RWPE1 (cell line): ENCODE data around the gene CXCL16.

Experiments used
- CTCF ChIA-PET: fragments of 350-600 bp; sonication (Branson Sonifier 250); formaldehyde crosslinking; extraction: SDS; loops from one replicate; lab custom pipeline; 2021; lab: Yijun Ruan, JAX
- POLR2A ChIA-PET: fragments of 400-600 bp; formaldehyde crosslinking; extraction: SDS; loops from one replicate; lab custom pipeline; 2020; ENCODE audit warnings: antibody characterized with exemption; ENCODE audit not compliant: low non-redundant PET; lab: Yijun Ruan, JAX
- DNase-seq: peaks from one replicate; pipeline ENCODE4 v3.0.0; 2012; ENCODE audit warnings: low spot score
- H3K27ac ChIP-seq: fragments of 450-650 bp; 2 replicates; pipeline ENCODE4 v1.5.1; 2017
- CTCF ChIP-seq: fragments of 450-650 bp; conservative IDR thresholded peaks from 2 replicates; pipeline ENCODE4 v1.5.1; 2017; ENCODE audit warnings: low read depth, mild to moderate bottlenecking

CXCL16 gene

GRCh38 chr17:4712526-4712925 is 27.2 kb downstream of the CXCL16 start:
- POLR2A ChIA-PET: no interaction called here
- peak overlapping the region; percentile 93; the same call in 1 of the 2 replicates for H3K27ac ChIP-seq
- TF ChIP-seq CTCF: no peak
- DNase-seq: no peak
- CTCF ChIA-PET: interaction anchor here (0.6 kb wide), 1 partner anchor 316 kb away, joined by 3 read pairs; no protein-coding TSS in a partner anchor

- ChIA-PET POLR2A (no interaction called here), CTCF (interaction anchor here (0.6 kb wide), 1 partner anchor 316 kb away, joined by 3 read pairs; no protein-coding TSS in a partner anchor)
Measured at GRCh38 chr17:4711661-4712181, 28.0 kb downstream of the CXCL16 start.

GRCh38 chr17:4710693-4711634 is 28.8 kb downstream of the CXCL16 start:
- H3K27ac ChIP-seq: peak overlapping the region; percentile 93
- ChIA-PET POLR2A (interaction anchor here (0.9 kb wide), 1 partner anchor 179 kb away, joined by 4 read pairs; no protein-coding TSS in a partner anchor), CTCF (interaction anchor here (0.5 to 2.7 kb wide), 6 partner anchors 28 to 198 kb away, joined by 3 to 19 read pairs (median 3); partner anchors contain the start of gene ZMYND15)
- TF ChIP-seq CTCF: no peak
- no peak for DNase-seq

More at GRCh38 chr17:4711661-4712181, 28.0 kb downstream of the CXCL16 start:
- DNase-seq: no peak
- H3K27ac ChIP-seq: peak overlapping the region; percentile 93
- no peak for TF ChIP-seq CTCF

GRCh38 chr17:4709794-4710692 is 29.7 kb downstream of the CXCL16 start, which contains the start of gene ARRB2:
ARRB2 (plus strand) TSS chr17:4710632; CDS start chr17:4710722, 90 bp downstream.
- DNase-seq: peak; percentile 97
- peak within 1 kb of the TSS; percentile 93 for H3K27ac ChIP-seq
- TF ChIP-seq CTCF: peak; percentile 68
- CTCF ChIA-PET: interaction anchor here (0.5 to 2.7 kb wide), 13 partner anchors 20 to 258 kb away, joined by 3 to 19 read pairs (median 3); partner anchors contain the start of genes SPAG7 and ZMYND15
- POLR2A ChIA-PET: interaction anchor here (0.5 to 0.9 kb wide), 2 partner anchors 28 to 180 kb away, joined by 3 to 4 read pairs; no protein-coding TSS in a partner anchor

GRCh38 chr17:4708436-4708835 is 31.3 kb downstream of the CXCL16 start:
- CTCF ChIA-PET: interaction anchor here (2.7 kb wide), 1 partner anchor 81 kb away, joined by 19 read pairs; no protein-coding TSS in a partner anchor
- POLR2A ChIA-PET: no interaction called here
- no peak for TF ChIP-seq CTCF
- H3K27ac ChIP-seq: peak overlapping the region; percentile 93
- no peak for DNase-seq
